ENCODE measurements around the gene CDK5. TPM values are rescaled to one million over a fixed set of nuclear protein-coding genes. Genes with fewer than 3 reads are reported as not detected.

Gene CDK5
- total RNA-seq, 1 donor from 2014 or later = 7.5 TPM

DNA sequence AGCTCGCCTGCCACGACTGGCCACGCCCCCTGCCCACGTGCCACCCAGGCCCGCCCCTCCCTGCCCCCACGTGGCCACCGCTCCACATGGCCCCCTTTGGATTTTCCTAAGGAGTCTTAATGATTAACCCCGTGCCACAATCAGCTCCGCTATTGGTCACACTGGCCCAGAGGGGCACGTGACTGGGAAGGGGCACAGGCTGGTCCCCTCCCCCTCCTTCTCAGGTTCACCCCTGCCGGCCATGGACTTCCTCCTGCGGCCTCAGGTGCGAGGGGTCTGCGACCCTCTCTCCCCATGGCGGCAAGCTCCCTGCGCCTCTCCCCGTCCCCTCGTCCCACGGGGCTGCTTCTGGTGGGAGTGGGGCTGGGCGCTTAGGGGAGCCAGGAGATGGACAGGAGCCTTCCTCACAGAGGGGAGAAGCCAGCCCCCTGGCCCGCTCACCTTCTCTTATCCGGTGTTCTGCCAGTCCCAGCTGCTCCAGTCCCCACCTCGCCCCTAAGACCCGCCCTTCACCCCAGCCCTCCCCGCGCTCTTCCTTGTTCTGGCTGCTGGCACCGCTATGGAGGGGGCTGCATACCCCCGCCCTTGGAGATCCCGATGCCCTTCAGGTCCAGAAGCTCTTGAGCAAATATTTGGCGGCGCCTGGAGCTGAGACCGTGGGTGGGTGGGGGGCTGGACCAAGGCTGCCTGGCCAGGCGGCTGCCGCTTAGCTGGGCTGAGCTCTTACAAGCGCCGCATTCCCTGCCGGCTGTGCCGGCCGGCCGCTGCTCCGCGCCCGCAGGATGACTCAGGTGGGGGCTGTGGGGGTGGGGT is 4.9 kb upstream of the CDK5 start:
- Mint-ChIP-seq H3K4me3 (no peak overlapping the region), H3K36me3 (ENCODE audit: low read depth) (peaks cover 33% of the 10 kb centered on the region), H3K27ac (no peak overlapping the region), H3K9me3 (no peaks in the 10 kb centered on the region), H3K4me1 (peaks cover 27% of the 10 kb centered on the region), H3K27me3 (no peaks in the 10 kb centered on the region)
- CTCF ChIA-PET = no interaction called here
- ATAC-seq (ENCODE audit: low read depth) (no peak), DNase-seq (no peak)
- TF ChIP-seq, protein P1, sequence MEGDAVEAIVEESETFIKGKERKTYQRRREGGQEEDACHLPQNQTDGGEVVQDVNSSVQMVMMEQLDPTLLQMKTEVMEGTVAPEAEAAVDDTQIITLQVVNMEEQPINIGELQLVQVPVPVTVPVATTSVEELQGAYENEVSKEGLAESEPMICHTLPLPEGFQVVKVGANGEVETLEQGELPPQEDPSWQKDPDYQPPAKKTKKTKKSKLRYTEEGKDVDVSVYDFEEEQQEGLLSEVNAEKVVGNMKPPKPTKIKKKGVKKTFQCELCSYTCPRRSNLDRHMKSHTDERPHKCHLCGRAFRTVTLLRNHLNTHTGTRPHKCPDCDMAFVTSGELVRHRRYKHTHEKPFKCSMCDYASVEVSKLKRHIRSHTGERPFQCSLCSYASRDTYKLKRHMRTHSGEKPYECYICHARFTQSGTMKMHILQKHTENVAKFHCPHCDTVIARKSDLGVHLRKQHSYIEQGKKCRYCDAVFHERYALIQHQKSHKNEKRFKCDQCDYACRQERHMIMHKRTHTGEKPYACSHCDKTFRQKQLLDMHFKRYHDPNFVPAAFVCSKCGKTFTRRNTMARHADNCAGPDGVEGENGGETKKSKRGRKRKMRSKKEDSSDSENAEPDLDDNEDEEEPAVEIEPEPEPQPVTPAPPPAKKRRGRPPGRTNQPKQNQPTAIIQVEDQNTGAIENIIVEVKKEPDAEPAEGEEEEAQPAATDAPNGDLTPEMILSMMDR (IDR thresholded peaks at IDR 0.05) = no peak
- intact Hi-C loops (cut with micrococcal nuclease) = no loop called here
- POLR2A ChIA-PET = interaction anchor here (0.6 to 0.9 kb wide), 2 partner anchors 50 to 814 kb away, joined by 3 read pairs; partner anchors contain the start of gene PRKAG2

DNA sequence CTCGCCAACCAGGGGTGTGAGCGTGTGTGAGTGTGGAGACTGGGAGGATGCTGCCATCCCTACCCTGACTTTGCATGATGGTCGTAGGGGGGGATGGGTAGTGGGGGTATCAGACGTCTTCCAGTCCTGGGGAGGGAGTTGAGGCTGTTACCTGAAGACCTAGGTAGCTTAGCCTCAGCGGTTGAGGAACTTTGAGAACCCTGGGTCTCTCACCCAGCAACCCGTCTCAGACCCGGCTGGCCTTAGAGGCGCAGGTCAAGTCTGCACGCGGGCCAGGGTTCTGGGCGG is 4.4 kb upstream of the CDK5 start:
- no peaks in the 10 kb centered on the region for H3K27me3 Mint-ChIP-seq
- intact Hi-C loops (cut with micrococcal nuclease) = no loop called here
- no peak overlapping the region for H3K27ac Mint-ChIP-seq
- POLR2A ChIA-PET = no interaction called here
- ATAC-seq (ENCODE audit: low read depth) (no peak), DNase-seq (no peak)
- no peak overlapping the region for H3K4me3 Mint-ChIP-seq
- peaks cover 33% of the 10 kb centered on the region for H3K4me1 Mint-ChIP-seq
- TF ChIP-seq, protein P1 (IDR thresholded peaks at IDR 0.05) = no peak
- peaks cover 28% of the 10 kb centered on the region for H3K36me3 Mint-ChIP-seq (ENCODE audit: low read depth)
- CTCF ChIA-PET = no interaction called here
- H3K9me3 Mint-ChIP-seq = no peaks in the 10 kb centered on the region

DNA sequence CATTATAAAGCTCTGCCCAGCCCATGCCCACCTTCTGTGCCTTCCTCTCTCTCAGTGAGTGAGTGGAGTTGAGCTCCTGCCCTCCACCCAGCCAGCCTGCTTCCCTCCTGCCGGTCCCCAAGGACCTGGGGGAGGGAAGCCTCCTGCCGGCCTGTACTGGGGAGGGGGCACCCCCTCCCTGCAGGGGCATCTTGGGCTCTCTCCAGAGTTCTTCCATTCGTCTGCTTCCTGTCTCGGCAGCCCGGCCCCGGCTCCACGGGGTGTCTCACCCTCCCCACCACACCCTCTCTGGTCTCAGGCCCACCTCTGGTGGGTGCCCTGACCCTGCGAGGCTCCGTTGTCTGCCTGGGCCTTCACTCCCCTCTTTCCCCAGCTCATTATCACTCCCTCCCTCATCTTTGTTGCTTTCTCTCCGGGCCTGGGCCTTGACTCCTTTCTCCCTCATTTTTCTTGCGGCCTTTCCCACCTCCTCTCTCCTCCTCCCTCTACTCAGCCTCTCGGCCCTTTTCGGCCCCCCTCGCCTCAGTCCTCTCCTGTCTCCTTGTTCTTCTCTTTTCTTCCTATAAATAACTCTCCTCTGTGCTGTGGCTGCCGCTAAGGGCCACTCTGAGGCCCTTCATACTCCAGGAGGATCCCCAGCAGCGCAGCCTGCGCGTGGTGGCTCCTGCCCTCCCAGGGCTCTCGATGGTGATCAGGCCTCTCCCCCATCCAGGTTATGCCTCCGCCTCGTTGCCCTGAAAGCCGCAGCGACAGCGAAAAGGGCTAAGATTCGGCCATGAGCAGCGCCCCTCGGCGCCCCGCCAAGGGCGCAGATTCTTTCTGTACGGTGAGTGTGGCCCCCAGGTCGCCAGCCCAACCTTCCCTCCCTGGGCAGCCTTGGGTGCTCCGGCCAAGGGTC is 3.8 kb upstream of the CDK5 start:
- no peaks in the 10 kb centered on the region for H3K27me3 Mint-ChIP-seq
- intact Hi-C loops (cut with micrococcal nuclease) = no loop called here
- no peak overlapping the region for H3K27ac Mint-ChIP-seq
- ATAC-seq (ENCODE audit: low read depth) (no peak), DNase-seq (no peak)
- H3K9me3 Mint-ChIP-seq = no peaks in the 10 kb centered on the region
- ChIA-PET CTCF (no interaction called here), POLR2A (interaction anchor here (0.6 to 3.2 kb wide), 3 partner anchors 15 to 19 kb away, joined by 3 to 14 read pairs (median 3); partner anchors contain the start of gene FASTK)
- peaks cover 36% of the 10 kb centered on the region for H3K4me1 Mint-ChIP-seq
- peak overlapping the region; percentile 92 for H3K4me3 Mint-ChIP-seq
- TF ChIP-seq, protein P1 (IDR thresholded peaks at IDR 0.05) = no peak
- H3K36me3 Mint-ChIP-seq (ENCODE audit: low read depth) = peaks cover 26% of the 10 kb centered on the region

DNA sequence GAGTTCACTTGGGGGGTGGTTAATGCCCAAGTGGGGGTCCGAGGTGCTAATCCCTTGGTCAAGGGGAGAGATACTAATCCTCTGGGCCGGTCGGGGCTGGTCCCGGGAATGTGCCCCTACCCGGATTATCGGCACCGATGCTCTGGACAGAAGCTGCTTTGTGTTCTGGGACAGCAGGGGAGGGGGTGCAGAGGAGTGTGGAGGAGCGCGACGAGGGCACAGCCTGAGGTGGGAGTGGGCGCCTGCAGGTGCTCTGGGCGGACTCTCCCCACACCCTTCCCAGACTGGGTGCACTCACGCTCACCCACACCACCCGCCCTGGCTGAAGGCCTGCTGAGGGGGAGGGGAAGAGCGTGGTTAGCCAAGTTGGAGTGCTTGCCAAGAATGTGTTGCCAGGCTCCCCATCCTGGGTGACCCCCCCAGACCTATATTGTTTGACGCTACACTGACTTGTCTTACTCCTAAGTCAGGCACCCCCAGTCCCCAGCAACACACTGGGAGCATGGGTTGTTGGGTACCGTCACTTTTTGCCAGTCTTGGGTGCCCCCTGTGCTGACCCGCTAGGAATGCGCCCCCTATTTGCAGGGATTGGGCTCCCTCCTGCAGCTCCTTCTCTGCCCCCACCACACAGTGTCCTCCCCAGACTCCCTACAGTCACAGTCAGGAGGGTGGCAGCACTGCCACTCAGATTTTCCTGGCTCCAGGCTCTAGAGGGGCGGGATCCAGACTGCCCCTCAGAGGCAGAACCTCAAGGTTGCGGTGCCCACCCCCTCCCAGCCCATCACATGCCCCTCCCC is 2.9 kb upstream of the CDK5 start:
- Mint-ChIP-seq H3K36me3 (ENCODE audit: low read depth) (peaks cover 23% of the 10 kb centered on the region), H3K27ac (no peak overlapping the region), H3K27me3 (no peaks in the 10 kb centered on the region), H3K9me3 (no peaks in the 10 kb centered on the region), H3K4me1 (peaks cover 36% of the 10 kb centered on the region), H3K4me3 (peak overlapping the region; percentile 92)
- POLR2A ChIA-PET = interaction anchor here (0.6 to 3.2 kb wide), 4 partner anchors 16 to 32 kb away, joined by 3 to 19 read pairs (median 8); partner anchors contain the start of genes ABCB8 and FASTK
- ATAC-seq (ENCODE audit: low read depth) = no peak
- CTCF ChIA-PET = interaction anchor here (0.7 kb wide), 1 partner anchor 28 kb away, joined by 3 read pairs; no protein-coding TSS in a partner anchor
- no peak for DNase-seq
- intact Hi-C loops (cut with micrococcal nuclease) = no loop called here
- TF ChIP-seq, protein P1 (IDR thresholded peaks at IDR 0.05) = no peak

Data from activated B cell treated with CpG ODN at 0.5 μM for 24 hours (primary cell).